SK-N-SH treated with all-trans-retinoic acid at 6 μM for 48 hours (cell line): ENCODE measurements around the gene ABHD2.

Source experiments
- ATAC-seq: fragments of 200-7000 bp; cut with Tn5 transposase; 3 replicates; pipeline ENCODE4 v1.9.1; 2020; ENCODE audit warnings: mild to moderate bottlenecking, moderate library complexity
- ARNTL ChIP-seq: fragments of 450-650 bp; formaldehyde crosslinking; IDR thresholded peaks from 2 replicates; pipeline ENCODE4 v1.5.0; 2020; ENCODE audit warnings: low read depth, mild to moderate bottlenecking, moderate library complexity, borderline replicate concordance
- BACH2 ChIP-seq: fragments of 250-450 bp; sonication (Bioruptor Pico); IDR thresholded peaks from 2 replicates; pipeline ENCODE4 v1.9.0; 2021; ENCODE audit warnings: mild to moderate bottlenecking, borderline replicate concordance
- CSDC2 ChIP-seq: fragments of 250-450 bp; sonication (Bioruptor Pico); IDR thresholded peaks from 2 replicates; pipeline ENCODE4 v1.5.0; 2020; ENCODE audit warnings: mild to moderate bottlenecking, moderate library complexity
- ESRRG ChIP-seq: fragments of 250-450 bp; sonication (Bioruptor Pico); IDR thresholded peaks from 2 replicates; pipeline ENCODE4 v1.6.1; 2021; ENCODE audit warnings: mild to moderate bottlenecking
- OSR1 ChIP-seq: fragments of 250-450 bp; sonication (Bioruptor Pico); IDR thresholded peaks from 2 replicates; pipeline ENCODE4 v1.8.0; 2022; ENCODE audit warnings: moderate library complexity, mild to moderate bottlenecking, inconsistent platforms
- PPARA ChIP-seq: fragments of 250-450 bp; sonication (Bioruptor Pico); IDR thresholded peaks from 2 replicates; pipeline ENCODE4 v1.5.0; 2020; ENCODE audit warnings: mild to moderate bottlenecking, borderline replicate concordance
- RARB ChIP-seq: fragments of 250-450 bp; sonication (Bioruptor Pico); IDR thresholded peaks from 2 replicates; pipeline ENCODE4 v1.8.0; 2021; ENCODE audit warnings: mild to moderate bottlenecking, moderate library complexity
- SNAI2 ChIP-seq: fragments of 250-450 bp; sonication (Bioruptor Pico); IDR thresholded peaks from 2 replicates; pipeline ENCODE4 v1.5.0; 2020; ENCODE audit warnings: mild to moderate bottlenecking, moderate library complexity
- TOX ChIP-seq: fragments of 250-450 bp; sonication (Bioruptor Pico); IDR thresholded peaks from 2 replicates; pipeline ENCODE4 v1.8.0; 2021; ENCODE audit warnings: mild to moderate bottlenecking, moderate library complexity, borderline replicate concordance
- ZC3H10 ChIP-seq: fragments of 250-450 bp; sonication (Bioruptor Pico); IDR thresholded peaks from 2 replicates; pipeline ENCODE4 v1.5.1; 2021; ENCODE audit warnings: mild to moderate bottlenecking, moderate library complexity
- ZFP3 ChIP-seq: fragments of 250-450 bp; sonication (Bioruptor Pico); IDR thresholded peaks from 2 replicates; pipeline ENCODE4 v1.5.0; 2020; ENCODE audit warnings: mild to moderate bottlenecking, moderate library complexity
- ZNF8 ChIP-seq: fragments of 450-650 bp; formaldehyde crosslinking; IDR thresholded peaks from 2 replicates; pipeline ENCODE4 v1.5.0; 2020; ENCODE audit warnings: mild to moderate bottlenecking, moderate library complexity
- TF ChIP-seq, protein P1 (sequence below): fragments of 250-450 bp; sonication (Bioruptor Pico); IDR thresholded peaks from 2 replicates; pipeline ENCODE4 v1.8.0; 2021; ENCODE audit warnings: low read depth, mild to moderate bottlenecking, moderate library complexity, borderline replicate concordance
- TF ChIP-seq, protein P2 (sequence below): fragments of 250-450 bp; sonication (Bioruptor Pico); IDR thresholded peaks from 2 replicates; pipeline ENCODE4 v1.5.0; 2020; ENCODE audit warnings: mild to moderate bottlenecking, moderate library complexity
- TF ChIP-seq, protein P3 (sequence below): fragments of 250-450 bp; sonication (Bioruptor Pico); IDR thresholded peaks from 2 replicates; pipeline ENCODE4 v1.5.1; 2020; ENCODE audit warnings: low read depth, mild to moderate bottlenecking, moderate library complexity
- TF ChIP-seq, protein P4 (sequence below): fragments of 250-450 bp; sonication (Bioruptor Pico); IDR thresholded peaks from 2 replicates; pipeline ENCODE4 v1.5.1; 2021; ENCODE audit warnings: mild to moderate bottlenecking, moderate library complexity
- TF ChIP-seq, protein P5 (sequence below): fragments of 250-450 bp; sonication (Bioruptor Pico); IDR thresholded peaks from 2 replicates; pipeline ENCODE4 v1.8.0; 2020; ENCODE audit warnings: mild to moderate bottlenecking, moderate library complexity, borderline replicate concordance

ABHD2 gene

DNA sequence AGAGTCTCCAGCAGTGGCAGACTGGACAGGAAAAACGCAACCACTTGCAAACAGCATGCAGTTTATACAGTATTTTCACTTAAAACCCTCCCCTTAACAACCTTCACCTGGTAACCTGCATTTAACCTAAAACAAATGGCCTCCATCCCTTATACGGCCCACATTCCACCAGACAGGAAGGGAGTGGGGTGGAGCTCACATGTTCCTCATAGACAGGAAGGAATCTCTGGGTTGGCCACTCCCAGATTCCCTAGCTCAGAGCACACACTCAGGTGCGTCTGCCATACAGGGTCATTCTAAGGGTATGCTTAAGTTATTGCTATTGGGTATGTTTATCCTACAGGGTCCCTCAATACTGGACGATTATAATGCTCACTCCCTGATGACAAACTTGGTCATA lies 16.8 kb upstream of the ABHD2 start (continued):
- TF ChIP-seq, protein P1, sequence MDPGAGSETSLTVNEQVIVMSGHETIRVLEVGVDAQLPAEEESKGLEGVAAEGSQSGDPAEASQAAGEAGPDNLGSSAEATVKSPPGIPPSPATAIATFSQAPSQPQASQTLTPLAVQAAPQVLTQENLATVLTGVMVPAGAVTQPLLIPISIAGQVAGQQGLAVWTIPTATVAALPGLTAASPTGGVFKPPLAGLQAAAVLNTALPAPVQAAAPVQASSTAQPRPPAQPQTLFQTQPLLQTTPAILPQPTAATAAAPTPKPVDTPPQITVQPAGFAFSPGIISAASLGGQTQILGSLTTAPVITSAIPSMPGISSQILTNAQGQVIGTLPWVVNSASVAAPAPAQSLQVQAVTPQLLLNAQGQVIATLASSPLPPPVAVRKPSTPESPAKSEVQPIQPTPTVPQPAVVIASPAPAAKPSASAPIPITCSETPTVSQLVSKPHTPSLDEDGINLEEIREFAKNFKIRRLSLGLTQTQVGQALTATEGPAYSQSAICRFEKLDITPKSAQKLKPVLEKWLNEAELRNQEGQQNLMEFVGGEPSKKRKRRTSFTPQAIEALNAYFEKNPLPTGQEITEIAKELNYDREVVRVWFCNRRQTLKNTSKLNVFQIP (CRISPR knock-in tag), result no peak
- TF ChIP-seq BACH2 (no peak), ZC3H10 (CRISPR knock-in tag) (no peak), ZNF8 (no peak), ESRRG (no peak), TOX (no peak), CSDC2 (CRISPR knock-in tag) (no peak), OSR1 (CRISPR knock-in tag) (no peak), RARB (CRISPR knock-in tag) (no peak)
- TF ChIP-seq, all 23 proteins: peak for 0

DNA sequence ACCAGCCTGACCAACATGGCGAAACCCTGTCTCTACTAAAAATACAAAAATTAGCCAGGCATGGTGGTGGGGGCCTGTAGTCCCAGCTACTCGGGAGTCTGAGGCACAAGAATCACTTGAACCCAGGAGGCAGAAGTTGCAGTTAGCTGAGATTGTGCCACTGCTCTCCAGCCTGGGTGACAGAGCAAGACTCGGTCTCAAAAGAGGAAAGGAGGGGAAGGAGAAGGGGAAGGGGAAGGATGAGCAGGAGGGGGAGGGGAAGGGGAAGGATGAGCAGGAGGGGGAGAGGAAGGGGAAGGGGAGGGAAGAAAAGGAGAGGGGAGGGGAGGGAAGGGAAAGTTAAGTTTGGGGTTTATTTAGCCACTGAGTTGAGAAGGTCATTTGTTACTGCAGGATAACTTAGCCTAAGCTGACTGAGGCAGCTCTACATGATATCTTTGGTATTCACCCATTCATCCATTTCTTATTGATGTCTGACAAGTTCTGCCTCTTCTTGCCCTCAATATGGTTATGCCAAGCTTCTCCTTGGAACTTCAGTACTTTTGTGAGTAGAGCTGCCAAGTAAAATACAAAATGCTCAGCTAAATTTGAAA lies 15.9 kb upstream of the ABHD2 start:
- ATAC-seq, result no peak

DNA sequence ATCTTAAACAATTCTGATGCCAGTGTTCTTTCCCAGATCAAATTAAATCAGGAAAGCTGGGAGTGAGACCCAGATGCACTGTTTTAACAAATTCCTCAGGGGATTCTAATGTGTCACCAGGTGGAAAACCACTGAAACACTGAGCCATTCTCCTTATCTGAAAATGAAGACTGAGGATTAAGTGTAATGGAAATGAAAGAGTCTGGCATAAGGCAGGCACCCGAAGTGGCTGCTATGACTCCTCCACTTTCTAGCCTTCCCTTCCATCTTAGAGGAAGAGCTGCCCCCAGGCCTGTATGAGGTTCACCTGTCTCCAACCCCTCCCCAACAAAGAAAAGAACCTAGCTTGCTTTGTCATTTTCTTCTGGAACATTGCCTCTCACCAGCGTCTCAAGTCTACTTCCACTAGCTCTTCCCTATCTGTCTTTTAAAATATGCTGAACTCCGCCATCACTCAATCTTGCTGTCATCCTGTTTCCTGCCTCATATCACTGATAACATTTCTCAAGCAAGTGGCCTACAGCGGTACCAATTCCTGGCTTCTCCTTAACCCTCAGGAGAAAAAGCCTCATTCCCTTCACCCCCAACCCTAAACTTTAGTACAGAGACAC lies 13.7 kb upstream of the ABHD2 start:
- no peak for ATAC-seq
- TF ChIP-seq RARB (CRISPR knock-in tag) (no peak), PPARA (no peak), ZFP3 (CRISPR knock-in tag) (no peak), ARNTL (CRISPR knock-in tag) (no peak), TOX (no peak), OSR1 (CRISPR knock-in tag) (no peak), SNAI2 (CRISPR knock-in tag) (no peak)
- TF ChIP-seq, protein P1 (CRISPR knock-in tag), result no peak
- TF ChIP-seq, protein P2, sequence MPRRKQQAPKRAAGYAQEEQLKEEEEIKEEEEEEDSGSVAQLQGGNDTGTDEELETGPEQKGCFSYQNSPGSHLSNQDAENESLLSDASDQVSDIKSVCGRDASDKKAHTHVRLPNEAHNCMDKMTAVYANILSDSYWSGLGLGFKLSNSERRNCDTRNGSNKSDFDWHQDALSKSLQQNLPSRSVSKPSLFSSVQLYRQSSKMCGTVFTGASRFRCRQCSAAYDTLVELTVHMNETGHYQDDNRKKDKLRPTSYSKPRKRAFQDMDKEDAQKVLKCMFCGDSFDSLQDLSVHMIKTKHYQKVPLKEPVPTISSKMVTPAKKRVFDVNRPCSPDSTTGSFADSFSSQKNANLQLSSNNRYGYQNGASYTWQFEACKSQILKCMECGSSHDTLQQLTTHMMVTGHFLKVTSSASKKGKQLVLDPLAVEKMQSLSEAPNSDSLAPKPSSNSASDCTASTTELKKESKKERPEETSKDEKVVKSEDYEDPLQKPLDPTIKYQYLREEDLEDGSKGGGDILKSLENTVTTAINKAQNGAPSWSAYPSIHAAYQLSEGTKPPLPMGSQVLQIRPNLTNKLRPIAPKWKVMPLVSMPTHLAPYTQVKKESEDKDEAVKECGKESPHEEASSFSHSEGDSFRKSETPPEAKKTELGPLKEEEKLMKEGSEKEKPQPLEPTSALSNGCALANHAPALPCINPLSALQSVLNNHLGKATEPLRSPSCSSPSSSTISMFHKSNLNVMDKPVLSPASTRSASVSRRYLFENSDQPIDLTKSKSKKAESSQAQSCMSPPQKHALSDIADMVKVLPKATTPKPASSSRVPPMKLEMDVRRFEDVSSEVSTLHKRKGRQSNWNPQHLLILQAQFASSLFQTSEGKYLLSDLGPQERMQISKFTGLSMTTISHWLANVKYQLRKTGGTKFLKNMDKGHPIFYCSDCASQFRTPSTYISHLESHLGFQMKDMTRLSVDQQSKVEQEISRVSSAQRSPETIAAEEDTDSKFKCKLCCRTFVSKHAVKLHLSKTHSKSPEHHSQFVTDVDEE (CRISPR knock-in tag), result no peak
- TF ChIP-seq, protein P3, sequence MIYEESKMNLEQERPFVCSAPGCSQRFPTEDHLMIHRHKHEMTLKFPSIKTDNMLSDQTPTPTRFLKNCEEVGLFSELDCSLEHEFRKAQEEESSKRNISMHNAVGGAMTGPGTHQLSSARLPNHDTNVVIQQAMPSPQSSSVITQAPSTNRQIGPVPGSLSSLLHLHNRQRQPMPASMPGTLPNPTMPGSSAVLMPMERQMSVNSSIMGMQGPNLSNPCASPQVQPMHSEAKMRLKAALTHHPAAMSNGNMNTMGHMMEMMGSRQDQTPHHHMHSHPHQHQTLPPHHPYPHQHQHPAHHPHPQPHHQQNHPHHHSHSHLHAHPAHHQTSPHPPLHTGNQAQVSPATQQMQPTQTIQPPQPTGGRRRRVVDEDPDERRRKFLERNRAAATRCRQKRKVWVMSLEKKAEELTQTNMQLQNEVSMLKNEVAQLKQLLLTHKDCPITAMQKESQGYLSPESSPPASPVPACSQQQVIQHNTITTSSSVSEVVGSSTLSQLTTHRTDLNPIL, result no peak

More for the DNA sequence above, 15.9 kb upstream of the ABHD2 start:
- no peak for TF ChIP-seq ZC3H10 (CRISPR knock-in tag)
- TF ChIP-seq BACH2, result no peak
- no peak for TF ChIP-seq RARB (CRISPR knock-in tag)
- TF ChIP-seq, protein P4, sequence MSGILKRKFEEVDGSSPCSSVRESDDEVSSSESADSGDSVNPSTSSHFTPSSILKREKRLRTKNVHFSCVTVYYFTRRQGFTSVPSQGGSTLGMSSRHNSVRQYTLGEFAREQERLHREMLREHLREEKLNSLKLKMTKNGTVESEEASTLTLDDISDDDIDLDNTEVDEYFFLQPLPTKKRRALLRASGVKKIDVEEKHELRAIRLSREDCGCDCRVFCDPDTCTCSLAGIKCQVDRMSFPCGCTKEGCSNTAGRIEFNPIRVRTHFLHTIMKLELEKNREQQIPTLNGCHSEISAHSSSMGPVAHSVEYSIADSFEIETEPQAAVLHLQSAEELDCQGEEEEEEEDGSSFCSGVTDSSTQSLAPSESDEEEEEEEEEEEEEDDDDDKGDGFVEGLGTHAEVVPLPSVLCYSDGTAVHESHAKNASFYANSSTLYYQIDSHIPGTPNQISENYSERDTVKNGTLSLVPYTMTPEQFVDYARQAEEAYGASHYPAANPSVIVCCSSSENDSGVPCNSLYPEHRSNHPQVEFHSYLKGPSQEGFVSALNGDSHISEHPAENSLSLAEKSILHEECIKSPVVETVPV (CRISPR knock-in tag), result no peak
- no peak for TF ChIP-seq OSR1 (CRISPR knock-in tag)
- TF ChIP-seq, protein P5, sequence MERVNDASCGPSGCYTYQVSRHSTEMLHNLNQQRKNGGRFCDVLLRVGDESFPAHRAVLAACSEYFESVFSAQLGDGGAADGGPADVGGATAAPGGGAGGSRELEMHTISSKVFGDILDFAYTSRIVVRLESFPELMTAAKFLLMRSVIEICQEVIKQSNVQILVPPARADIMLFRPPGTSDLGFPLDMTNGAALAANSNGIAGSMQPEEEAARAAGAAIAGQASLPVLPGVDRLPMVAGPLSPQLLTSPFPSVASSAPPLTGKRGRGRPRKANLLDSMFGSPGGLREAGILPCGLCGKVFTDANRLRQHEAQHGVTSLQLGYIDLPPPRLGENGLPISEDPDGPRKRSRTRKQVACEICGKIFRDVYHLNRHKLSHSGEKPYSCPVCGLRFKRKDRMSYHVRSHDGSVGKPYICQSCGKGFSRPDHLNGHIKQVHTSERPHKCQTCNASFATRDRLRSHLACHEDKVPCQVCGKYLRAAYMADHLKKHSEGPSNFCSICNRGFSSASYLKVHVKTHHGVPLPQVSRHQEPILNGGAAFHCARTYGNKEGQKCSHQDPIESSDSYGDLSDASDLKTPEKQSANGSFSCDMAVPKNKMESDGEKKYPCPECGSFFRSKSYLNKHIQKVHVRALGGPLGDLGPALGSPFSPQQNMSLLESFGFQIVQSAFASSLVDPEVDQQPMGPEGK, result no peak
